ENCODE measurements around the gene CFP. TPM values are rescaled to one million over a fixed set of nuclear protein-coding genes. Genes with fewer than 3 reads are reported as not detected.

The CFP gene
- total and polyA plus RNA-seq, 4 donors: 11.3 to 88.8 (median 23.0) TPM

- Histone ChIP-seq H3K4me1 (ENCODE audit: control insufficient read depth in 5 of 5, insufficient read depth in 5 of 5, low read length in 5 of 5) (no peaks in the 10 kb centered on the region), H3K4me3 (no peak overlapping the region), H3K9me3 (ENCODE audit: control insufficient read depth in 4 of 4, insufficient read depth in 3 of 4, low read length in 3 of 4) (peaks cover 0 to 6% (median 3%) of the 10 kb centered on the region in 4 donors), H3K27ac (ENCODE audit: low read depth in 1 of 2, low read length in 1 of 2) (no peak overlapping the region), H3K9ac (ENCODE audit: insufficient read depth in 1 of 2, low read length in 2 of 2) (no peak overlapping the region), H3K36me3 (ENCODE audit: control insufficient read depth in 4 of 4, insufficient read depth in 4 of 4, low read length in 4 of 4) (no peaks in the 10 kb centered on the region), H3K27me3 (ENCODE audit: control insufficient read depth in 3 of 3, insufficient read depth in 3 of 3, low read length in 2 of 3) (peaks cover 0 to 3% (median 0%) of the 10 kb centered on the region in 3 donors)
- 46 to 64% methylated on average over 4 of the region's 4 CpGs for WGBS, 2 donors
- no peak for DNase-seq
- no peak for TF ChIP-seq CTCF (IDR thresholded peaks at IDR 0.05; ENCODE audit: control extremely low read depth, extremely low read depth)
- ATAC-seq (ENCODE audit: insufficient read depth, low FRiP score): no peak
Measured at GRCh38 chrX:47610511-47610910, 19.2 kb downstream of the CFP start.

DNA sequence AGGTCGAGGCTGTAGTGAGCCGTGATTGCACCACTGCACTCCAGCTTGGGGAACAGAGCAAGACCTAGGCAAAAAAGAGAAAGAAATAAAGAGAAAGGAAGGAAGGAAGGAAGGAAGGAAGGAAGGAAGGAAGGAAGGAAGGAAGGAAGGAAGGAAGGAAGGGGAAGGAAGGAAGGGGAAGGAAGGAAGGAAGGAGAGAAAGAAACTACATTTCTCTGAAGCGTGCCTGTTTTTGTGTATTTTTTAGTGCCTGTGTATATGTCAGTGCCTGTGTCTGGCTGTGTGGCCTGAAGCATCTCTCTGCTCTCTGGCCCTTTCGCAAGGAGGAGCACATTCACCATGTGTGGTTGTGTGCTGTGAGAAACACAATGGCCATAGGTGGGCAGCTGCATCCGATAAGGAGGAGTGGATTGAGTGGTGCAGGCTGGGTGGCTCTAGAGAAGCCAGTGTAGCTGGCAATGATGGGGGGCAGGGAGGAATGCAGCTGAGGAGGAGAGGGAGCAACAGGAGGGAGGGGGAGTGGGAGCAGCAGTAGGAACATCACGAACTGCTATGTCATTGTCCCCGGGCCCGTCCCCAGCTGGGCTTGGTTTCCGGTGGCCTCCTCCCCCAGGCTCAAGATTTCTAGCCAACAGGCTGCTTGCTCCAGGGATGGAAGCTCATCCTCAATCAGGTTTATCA is 21.5 kb downstream of the CFP start:
- TF ChIP-seq CTCF (IDR thresholded peaks at IDR 0.05; ENCODE audit: control extremely low read depth, extremely low read depth): no peak
- Histone ChIP-seq H3K4me1 (ENCODE audit: control insufficient read depth in 5 of 5, insufficient read depth in 5 of 5, low read length in 5 of 5) (no peaks in the 10 kb centered on the region), H3K36me3 (ENCODE audit: control insufficient read depth in 4 of 4, insufficient read depth in 4 of 4, low read length in 4 of 4) (no peaks in the 10 kb centered on the region), H3K27me3 (ENCODE audit: control insufficient read depth in 3 of 3, insufficient read depth in 3 of 3, low read length in 2 of 3) (no peaks in the 10 kb centered on the region), H3K9ac (ENCODE audit: insufficient read depth in 1 of 2, low read length in 2 of 2) (no peak overlapping the region), H3K4me3 (no peak overlapping the region), H3K9me3 (ENCODE audit: control insufficient read depth in 4 of 4, insufficient read depth in 3 of 4, low read length in 3 of 4) (peaks cover 0 to 4% (median 1%) of the 10 kb centered on the region in 4 donors), H3K27ac (ENCODE audit: low read depth in 1 of 2, low read length in 1 of 2) (no peak overlapping the region)
- 31 to 62% methylated on average over 7 to 9 of the region's 9 CpGs for WGBS, 2 donors
- DNase-seq (peak in 1 of 3 donors; percentile 10), ATAC-seq (ENCODE audit: insufficient read depth, low FRiP score) (no peak)

GRCh38 chrX:47607091-47607490 is 22.6 kb downstream of the CFP start:
- no peak for ATAC-seq (ENCODE audit: insufficient read depth, low FRiP score)

More at GRCh38 chrX:47607091-47607490, 22.6 kb downstream of the CFP start:
- no peaks in the 10 kb centered on the region for H3K36me3 ChIP-seq (ENCODE audit: control insufficient read depth in 4 of 4, insufficient read depth in 4 of 4, low read length in 4 of 4)
- TF ChIP-seq CTCF (IDR thresholded peaks at IDR 0.05; ENCODE audit: control extremely low read depth, extremely low read depth): no peak
- H3K27me3 ChIP-seq (ENCODE audit: control insufficient read depth in 3 of 3, insufficient read depth in 3 of 3, low read length in 2 of 3): no peaks in the 10 kb centered on the region
- H3K27ac ChIP-seq (ENCODE audit: low read depth in 1 of 2, low read length in 1 of 2): no peak overlapping the region
- peaks cover 0 to 2% (median under 1%) of the 10 kb centered on the region in 4 donors for H3K9me3 ChIP-seq (ENCODE audit: control insufficient read depth in 4 of 4, insufficient read depth in 3 of 4, low read length in 3 of 4)
- no peak for DNase-seq
- no peak overlapping the region for H3K9ac ChIP-seq (ENCODE audit: insufficient read depth in 1 of 2, low read length in 2 of 2)
- H3K4me1 ChIP-seq (ENCODE audit: control insufficient read depth in 5 of 5, insufficient read depth in 5 of 5, low read length in 5 of 5): no peaks in the 10 kb centered on the region
- H3K4me3 ChIP-seq: no peak overlapping the region

Measured in lung (tissue), 12 donors.